Liver (tissue), 9 donors: ENCODE results near the gene SF3B3. TPM values are rescaled to one million over a fixed set of nuclear protein-coding genes. Genes with fewer than 3 reads are reported as not detected.
A peak's percentile ranks its signal among the peaks of the same experiment; 100 is the strongest.

Experiments used
- DNase-seq: peaks from one replicate; pipeline ENCODE4 v3.0.0-alpha.2; 2017; ENCODE audit warnings: low spot score
- H3K27ac ChIP-seq, 2 donors: one replicate each; pipeline ENCODE4 v1.7.0; 2013; ENCODE audit warnings: inconsistent platforms in 2 of 2, low read length in 2 of 2, control low read depth in 1 of 2, low read depth in 1 of 2, mild to moderate bottlenecking in 1 of 2
- H3K27me3 ChIP-seq, 4 donors: one replicate each; pipeline versions ENCODE4 v1.6.1 to v1.7.0; 2013; ENCODE audit warnings: low read length in 3 of 4, inconsistent platforms in 1 of 4, mild to moderate bottlenecking in 1 of 4, moderate library complexity in 1 of 4; ENCODE audit not compliant: control insufficient read depth in 4 of 4, insufficient read depth in 4 of 4
- H3K36me3 ChIP-seq, 4 donors: one replicate each; pipeline versions ENCODE4 v1.6.1 to v1.7.0; 2013; ENCODE audit warnings: low read length in 3 of 4, mild to moderate bottlenecking in 3 of 4, low read depth in 1 of 4, moderate library complexity in 1 of 4; ENCODE audit not compliant: control insufficient read depth in 4 of 4, insufficient read depth in 3 of 4
- H3K4me1 ChIP-seq, 4 donors: one replicate each; pipeline versions ENCODE4 v1.6.1 to v1.7.0; 2013; ENCODE audit warnings: low read length in 3 of 4, mild to moderate bottlenecking in 3 of 4, moderate library complexity in 1 of 4; ENCODE audit not compliant: control insufficient read depth in 4 of 4, insufficient read depth in 4 of 4
- H3K4me3 ChIP-seq, 3 donors: one replicate each; pipeline versions ENCODE4 v1.6.1 to v1.7.0; 2013; ENCODE audit warnings: low read length in 3 of 3, control low read depth in 1 of 3, low read depth in 1 of 3, mild to moderate bottlenecking in 1 of 3
- H3K9ac ChIP-seq, 2 donors: one replicate each; pipeline ENCODE4 v1.7.0; 2013; ENCODE audit warnings: low read length in 2 of 2, mild to moderate bottlenecking in 2 of 2, moderate library complexity in 2 of 2, control low read depth in 1 of 2, low read depth in 1 of 2
- H3K9me3 ChIP-seq, 4 donors: one replicate each; pipeline versions ENCODE4 v1.6.1 to v1.7.0; 2013; ENCODE audit warnings: low read length in 3 of 4; ENCODE audit not compliant: control insufficient read depth in 4 of 4
- EGR1 ChIP-seq, 2 donors: IDR thresholded peaks; 2 replicates each; pipeline ENCODE4 v1.6.1; 2016 to 2018; ENCODE audit warnings: antibody characterized with exemption in 2 of 2, low read depth in 2 of 2
- FOXA1 ChIP-seq: IDR thresholded peaks from 2 replicates; pipeline ENCODE4 v1.6.1; 2016; ENCODE audit warnings: antibody characterized with exemption
- FOXA2 ChIP-seq: IDR thresholded peaks from 2 replicates; pipeline ENCODE4 v1.6.1; 2016; ENCODE audit warnings: antibody characterized with exemption
- GABPA ChIP-seq, 2 donors: IDR thresholded peaks in 1 of 2; conservative IDR thresholded peaks in 1 of 2; 2 replicates each; pipeline ENCODE4 v1.6.1; 2016; ENCODE audit warnings: antibody characterized with exemption in 2 of 2, mild to moderate bottlenecking in 1 of 2, moderate library complexity in 1 of 2
- HNF4A ChIP-seq, 2 donors: conservative IDR thresholded peaks; 2 replicates each; pipeline ENCODE4 v1.6.1; 2016; ENCODE audit warnings: antibody characterized with exemption in 2 of 2, mild to moderate bottlenecking in 2 of 2
- HNF4G ChIP-seq: IDR thresholded peaks from 2 replicates; pipeline ENCODE4 v1.6.1; 2016; ENCODE audit warnings: antibody characterized with exemption
- JUND ChIP-seq, 2 donors: IDR thresholded peaks; 2 replicates each; pipeline ENCODE4 v1.6.1; 2016; ENCODE audit warnings: antibody characterized with exemption in 2 of 2
- NR2F2 ChIP-seq: IDR thresholded peaks from 2 replicates; pipeline ENCODE4 v1.6.1; 2016; ENCODE audit warnings: antibody characterized with exemption
- RAD21 ChIP-seq, 2 donors: IDR thresholded peaks; 2 replicates each; pipeline ENCODE4 v1.6.1; 2016; ENCODE audit warnings: antibody characterized with exemption in 2 of 2, mild to moderate bottlenecking in 2 of 2
- RXRA ChIP-seq, 2 donors: IDR thresholded peaks; 2 replicates each; pipeline ENCODE4 v1.6.1; 2017 to 2018; ENCODE audit warnings: antibody characterized with exemption in 2 of 2, mild to moderate bottlenecking in 1 of 2
- TAF1 ChIP-seq: conservative IDR thresholded peaks from 2 replicates; pipeline ENCODE4 v1.6.1; 2016; ENCODE audit warnings: antibody characterized with exemption, mild to moderate bottlenecking
- YY1 ChIP-seq: IDR thresholded peaks from 2 replicates; pipeline ENCODE4 v1.6.1; 2016; ENCODE audit warnings: antibody characterized with exemption, mild to moderate bottlenecking
- WGBS: extraction: QIAGEN DNeasy Blood & Tissue Kit; methylation state at CpG from one replicate; pipeline ENCODE4 v1.1.7; 2013; 5-methylcytosine and 5-hydroxymethylcytosine counted together
- polyA plus RNA-seq, 2 donors: library from polyadenylated mRNA; stranded (reverse) in 1 of 2; unstranded in 1 of 2; fragments of 200-250 nt in 1 of 2; fragments of >200 nt in 1 of 2; fragmentation: Nextera tagmentation in 1 of 2; extraction: Ambion mirVana in 1 of 2; gene quantifications; one replicate each; pipeline versions ENCODE4 v1.2.1 to v1.2.3, GENCODE V29; 2013 to 2015
- total RNA-seq, 2 donors: library from RNA; depleted of rRNA; stranded (reverse); fragments of >200 nt; gene quantifications; one replicate each; pipeline ENCODE4 v1.2.3, GENCODE V29; 2014
- TF ChIP-seq, protein P1 (sequence below): IDR thresholded peaks from 2 replicates; pipeline ENCODE4 v1.6.1; 2016; ENCODE audit warnings: antibody characterized with exemption, mild to moderate bottlenecking
- TF ChIP-seq, protein P2 (sequence below): IDR thresholded peaks from 2 replicates; pipeline ENCODE4 v1.6.1; 2016; ENCODE audit warnings: antibody characterized with exemption
- TF ChIP-seq, protein P3 (sequence below): IDR thresholded peaks from 2 replicates; pipeline ENCODE4 v1.6.1; 2016; ENCODE audit warnings: antibody characterized with exemption
- TF ChIP-seq, protein P4 (sequence below): IDR thresholded peaks from 2 replicates; pipeline ENCODE4 v1.6.1; 2016; ENCODE audit warnings: antibody characterized with exemption
- donor health status: healthy.
- donor health status: healthy.
- donor health status: healthy.
- donor health status: healthy.
- donor health status: healthy.

The SF3B3 gene
- total and polyA plus RNA-seq, 4 donors = 38.9 to 77.8 (median 53.2) TPM

DNA sequence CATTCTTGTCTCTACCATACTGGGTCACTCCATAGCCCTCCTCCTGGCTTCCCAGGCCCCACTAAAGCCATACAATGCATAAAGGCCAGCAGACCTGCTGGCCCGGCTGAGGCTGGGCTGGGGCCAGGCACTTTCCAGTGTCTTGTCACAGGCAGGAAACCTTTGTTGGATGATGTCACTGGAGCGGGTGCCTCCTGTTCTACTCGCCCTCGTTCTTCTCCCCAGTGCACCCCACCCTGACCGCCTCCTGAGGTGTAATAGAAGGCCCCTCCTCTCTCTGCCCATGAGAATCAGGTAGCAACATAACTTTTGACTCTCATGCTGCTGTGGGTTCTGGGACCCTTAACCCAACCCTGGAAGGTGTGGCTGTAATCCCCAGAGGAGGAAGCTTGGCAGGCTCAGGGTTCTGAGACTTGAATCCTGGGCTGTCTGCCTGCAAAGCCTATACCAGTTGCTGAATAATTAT lies 68.5 kb downstream of the SF3B3 start:
- DNase-seq = no peak
- 69% methylated on average over 5 of the region's 5 CpGs for WGBS
- peak overlapping the region in 1 of 2 donors; percentile 20 for H3K27ac ChIP-seq

DNA sequence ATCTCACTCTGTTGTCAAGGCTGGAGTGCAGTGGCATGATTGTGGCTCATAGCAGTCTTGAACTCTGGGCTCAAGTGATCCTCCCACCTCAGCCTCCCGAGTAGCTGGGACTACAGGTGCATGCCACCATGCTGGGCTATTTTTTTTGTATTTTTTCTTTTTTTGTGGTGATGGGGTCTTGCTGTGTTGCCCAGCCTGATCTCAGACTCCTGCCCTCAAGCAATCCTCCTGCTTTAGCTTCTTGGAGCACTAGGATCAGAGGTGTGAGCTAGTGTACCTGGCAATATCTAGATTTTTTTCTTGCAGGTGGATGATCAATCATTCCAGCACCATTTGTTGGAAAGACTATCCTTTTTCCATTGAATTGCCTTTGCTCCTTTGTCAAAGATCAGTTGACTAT lies 69.9 kb downstream of the SF3B3 start:
- 81% methylated on average over 1 of the region's 1 CpG for WGBS

More for the DNA sequence above, 68.5 kb downstream of the SF3B3 start:
- Histone ChIP-seq H3K9ac (no peak overlapping the region), H3K9me3 (no peaks in the 10 kb centered on the region), H3K4me3 (no peak overlapping the region), H3K36me3 (no peaks in the 10 kb centered on the region), H3K27me3 (no peaks in the 10 kb centered on the region), H3K4me1 (no peaks in the 10 kb centered on the region)
- no peak for TF ChIP-seq EGR1 (IDR thresholded peaks at IDR 0.05; ENCODE audit: low read depth in 2 of 2)
- TF ChIP-seq, protein P1, sequence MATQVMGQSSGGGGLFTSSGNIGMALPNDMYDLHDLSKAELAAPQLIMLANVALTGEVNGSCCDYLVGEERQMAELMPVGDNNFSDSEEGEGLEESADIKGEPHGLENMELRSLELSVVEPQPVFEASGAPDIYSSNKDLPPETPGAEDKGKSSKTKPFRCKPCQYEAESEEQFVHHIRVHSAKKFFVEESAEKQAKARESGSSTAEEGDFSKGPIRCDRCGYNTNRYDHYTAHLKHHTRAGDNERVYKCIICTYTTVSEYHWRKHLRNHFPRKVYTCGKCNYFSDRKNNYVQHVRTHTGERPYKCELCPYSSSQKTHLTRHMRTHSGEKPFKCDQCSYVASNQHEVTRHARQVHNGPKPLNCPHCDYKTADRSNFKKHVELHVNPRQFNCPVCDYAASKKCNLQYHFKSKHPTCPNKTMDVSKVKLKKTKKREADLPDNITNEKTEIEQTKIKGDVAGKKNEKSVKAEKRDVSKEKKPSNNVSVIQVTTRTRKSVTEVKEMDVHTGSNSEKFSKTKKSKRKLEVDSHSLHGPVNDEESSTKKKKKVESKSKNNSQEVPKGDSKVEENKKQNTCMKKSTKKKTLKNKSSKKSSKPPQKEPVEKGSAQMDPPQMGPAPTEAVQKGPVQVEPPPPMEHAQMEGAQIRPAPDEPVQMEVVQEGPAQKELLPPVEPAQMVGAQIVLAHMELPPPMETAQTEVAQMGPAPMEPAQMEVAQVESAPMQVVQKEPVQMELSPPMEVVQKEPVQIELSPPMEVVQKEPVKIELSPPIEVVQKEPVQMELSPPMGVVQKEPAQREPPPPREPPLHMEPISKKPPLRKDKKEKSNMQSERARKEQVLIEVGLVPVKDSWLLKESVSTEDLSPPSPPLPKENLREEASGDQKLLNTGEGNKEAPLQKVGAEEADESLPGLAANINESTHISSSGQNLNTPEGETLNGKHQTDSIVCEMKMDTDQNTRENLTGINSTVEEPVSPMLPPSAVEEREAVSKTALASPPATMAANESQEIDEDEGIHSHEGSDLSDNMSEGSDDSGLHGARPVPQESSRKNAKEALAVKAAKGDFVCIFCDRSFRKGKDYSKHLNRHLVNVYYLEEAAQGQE = no peak
- no peak for TF ChIP-seq GABPA (IDR thresholded peaks at IDR 0.05 in 1 of 2, conservative IDR thresholded peaks at IDR 0.05 in 1 of 2)
- TF ChIP-seq HNF4A (conservative IDR thresholded peaks at IDR 0.05) = no peak
- no peak for TF ChIP-seq FOXA2
- TF ChIP-seq RAD21 (IDR thresholded peaks at IDR 0.05) = no peak

More for the DNA sequence above, 69.9 kb downstream of the SF3B3 start:
- no peak overlapping the region for H3K27ac ChIP-seq
- no peak overlapping the region for H3K4me3 ChIP-seq
- H3K9me3 ChIP-seq = no peaks in the 10 kb centered on the region
- TF ChIP-seq FOXA2 (no peak), HNF4G (no peak), JUND (IDR thresholded peaks at IDR 0.05) (no peak), NR2F2 (no peak), RXRA (IDR thresholded peaks at IDR 0.05) (no peak), RAD21 (IDR thresholded peaks at IDR 0.05) (no peak), FOXA1 (no peak), EGR1 (IDR thresholded peaks at IDR 0.05; ENCODE audit: low read depth in 2 of 2) (no peak), TAF1 (no peak), YY1 (no peak)
- TF ChIP-seq, protein P1 = no peak
- TF ChIP-seq, protein P2, sequence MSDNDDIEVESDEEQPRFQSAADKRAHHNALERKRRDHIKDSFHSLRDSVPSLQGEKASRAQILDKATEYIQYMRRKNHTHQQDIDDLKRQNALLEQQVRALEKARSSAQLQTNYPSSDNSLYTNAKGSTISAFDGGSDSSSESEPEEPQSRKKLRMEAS = no peak
- TF ChIP-seq, protein P3, sequence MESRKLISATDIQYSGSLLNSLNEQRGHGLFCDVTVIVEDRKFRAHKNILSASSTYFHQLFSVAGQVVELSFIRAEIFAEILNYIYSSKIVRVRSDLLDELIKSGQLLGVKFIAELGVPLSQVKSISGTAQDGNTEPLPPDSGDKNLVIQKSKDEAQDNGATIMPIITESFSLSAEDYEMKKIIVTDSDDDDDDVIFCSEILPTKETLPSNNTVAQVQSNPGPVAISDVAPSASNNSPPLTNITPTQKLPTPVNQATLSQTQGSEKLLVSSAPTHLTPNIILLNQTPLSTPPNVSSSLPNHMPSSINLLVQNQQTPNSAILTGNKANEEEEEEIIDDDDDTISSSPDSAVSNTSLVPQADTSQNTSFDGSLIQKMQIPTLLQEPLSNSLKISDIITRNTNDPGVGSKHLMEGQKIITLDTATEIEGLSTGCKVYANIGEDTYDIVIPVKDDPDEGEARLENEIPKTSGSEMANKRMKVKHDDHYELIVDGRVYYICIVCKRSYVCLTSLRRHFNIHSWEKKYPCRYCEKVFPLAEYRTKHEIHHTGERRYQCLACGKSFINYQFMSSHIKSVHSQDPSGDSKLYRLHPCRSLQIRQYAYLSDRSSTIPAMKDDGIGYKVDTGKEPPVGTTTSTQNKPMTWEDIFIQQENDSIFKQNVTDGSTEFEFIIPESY = no peak
- TF ChIP-seq, protein P4, sequence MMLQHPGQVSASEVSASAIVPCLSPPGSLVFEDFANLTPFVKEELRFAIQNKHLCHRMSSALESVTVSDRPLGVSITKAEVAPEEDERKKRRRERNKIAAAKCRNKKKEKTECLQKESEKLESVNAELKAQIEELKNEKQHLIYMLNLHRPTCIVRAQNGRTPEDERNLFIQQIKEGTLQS = no peak
- H3K36me3 ChIP-seq = no peaks in the 10 kb centered on the region
- no peaks in the 10 kb centered on the region for H3K4me1 ChIP-seq
- H3K27me3 ChIP-seq = no peaks in the 10 kb centered on the region
- no peak overlapping the region for H3K9ac ChIP-seq
- no peak for DNase-seq
